HL-60 (cell line): ENCODE data around the gene EFCAB10.

Experiments
- DNase-seq, 2 experiments: peaks; one replicate each; pipeline ENCODE4 v3.0.0-alpha.2; 2010 to 2020; ENCODE audit warnings: low read depth in 1 of 2, low spot score in 1 of 2
- H3K27ac ChIP-seq: fragments of 250-450 bp; sonication (Bioruptor Pico); replicated peaks from 2 replicates; pipeline ENCODE4 v1.5.1; 2020; ENCODE audit warnings: mild to moderate bottlenecking, moderate library complexity
- H3K27me3 ChIP-seq: fragments of 250-450 bp; sonication (Bioruptor Pico); 2 replicates; pipeline ENCODE4 v1.5.1; 2021; ENCODE audit warnings: mild to moderate bottlenecking, moderate library complexity; ENCODE audit not compliant: insufficient read depth, poor library complexity, severe bottlenecking
- H3K4me3 ChIP-seq: replicated peaks from 2 replicates; pipeline ENCODE4 v1.5.1; 2011; ENCODE audit warnings: mild to moderate bottlenecking, control low read depth, low read length; ENCODE audit not compliant: insufficient read depth
- CTCF ChIP-seq: IDR thresholded peaks from one replicate; pipeline ENCODE4 v1.5.1; 2011; ENCODE audit warnings: low read length, control low read depth, inconsistent platforms; ENCODE audit not compliant: insufficient read depth
- GABPA ChIP-seq: IDR thresholded peaks from 2 replicates; pipeline ENCODE4 v1.6.1; 2012; ENCODE audit warnings: low read depth
- POLR2AphosphoS5 ChIP-seq: IDR thresholded peaks from 2 replicates; pipeline ENCODE4 v1.6.1; 2012; ENCODE audit warnings: low read depth
- REST ChIP-seq: IDR thresholded peaks from 2 replicates; pipeline ENCODE4 v1.6.1; 2012; ENCODE audit warnings: low read depth; ENCODE audit not compliant: insufficient replicate concordance
- SPI1 ChIP-seq: IDR thresholded peaks from 2 replicates; pipeline ENCODE4 v1.6.1; 2012; ENCODE audit warnings: low read depth, mild to moderate bottlenecking, borderline replicate concordance

The EFCAB10 gene

GRCh38 chr7:105611856-105612775 lies 30.8 kb upstream of the EFCAB10 start:
- TF ChIP-seq CTCF (no peak), SPI1 (no peak), REST (no peak), POLR2AphosphoS5 (no peak), GABPA (no peak)
- Histone ChIP-seq H3K4me3 (no peak overlapping the region), H3K27me3 (no peaks in the 10 kb centered on the region), H3K27ac (no peak overlapping the region)
- DNase-seq: no peak

- H3K27me3 ChIP-seq: no peaks in the 10 kb centered on the region
- TF ChIP-seq POLR2AphosphoS5 (no peak), CTCF (no peak), REST (no peak), SPI1 (no peak), GABPA (no peak)
- no peak overlapping the region for H3K27ac ChIP-seq
- H3K4me3 ChIP-seq: no peak overlapping the region
- no peak for DNase-seq
These were observed 29.1 kb upstream of the EFCAB10 start for GRCh38 chr7:105610165-105610930.

GRCh38 chr7:105602325-105603305 lies 21.3 kb upstream of the EFCAB10 start:
- no peak for DNase-seq
- Histone ChIP-seq H3K27ac (no peak overlapping the region), H3K27me3 (no peaks in the 10 kb centered on the region), H3K4me3 (no peak overlapping the region)
- TF ChIP-seq POLR2AphosphoS5: no peak
- no peak for TF ChIP-seq REST
- no peak for TF ChIP-seq CTCF
- no peak for TF ChIP-seq GABPA
- no peak for TF ChIP-seq SPI1
